ENCODE measurements around the gene ERI3.
A peak's percentile ranks its signal among the peaks of the same experiment; 100 is the strongest.

Gene ERI3

GRCh38 chr1:44251486-44251885 lies 103.6 kb downstream of the ERI3 start:
- DNase-seq (no peak), ATAC-seq (no peak)
- no peaks in the 10 kb centered on the region for H3K27me3 Mint-ChIP-seq

DNA sequence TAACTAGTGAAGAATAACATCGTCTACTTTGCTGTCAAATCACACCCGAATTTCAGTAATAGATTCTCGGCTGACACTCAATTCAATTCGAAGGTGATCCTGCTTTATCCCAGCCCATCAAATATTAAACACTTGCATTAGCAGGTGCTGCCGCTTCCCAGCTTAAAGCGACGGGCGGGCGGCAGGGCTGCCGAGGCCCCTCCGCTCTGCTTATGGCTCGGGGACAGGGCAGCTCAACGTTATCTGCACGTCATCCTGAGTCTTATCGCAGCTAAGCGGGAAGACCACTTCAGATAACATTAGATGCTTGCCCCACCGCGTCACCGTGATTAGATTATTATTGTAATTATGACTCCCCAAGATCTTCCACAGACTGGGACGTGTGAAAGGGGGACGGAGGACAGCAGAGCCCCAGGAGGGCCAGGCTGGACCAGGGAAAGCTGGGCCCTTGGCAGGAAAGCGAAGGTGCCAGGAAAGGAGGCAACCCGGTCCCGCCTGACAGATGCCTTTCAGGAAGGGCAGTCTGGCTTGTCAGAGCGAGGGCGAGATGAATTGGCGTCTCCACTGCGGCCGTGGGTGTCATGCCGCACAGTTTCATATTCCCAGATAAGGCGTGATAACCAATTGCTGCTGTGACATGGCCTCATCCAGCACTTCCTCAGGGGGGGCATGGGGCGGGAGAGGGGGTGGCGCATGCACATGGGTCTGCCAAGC lies 104.8 kb downstream of the ERI3 start:
- H3K27me3 Mint-ChIP-seq, result no peaks in the 10 kb centered on the region
- no peaks in the 10 kb centered on the region for H3K4me1 Mint-ChIP-seq
- no peaks in the 10 kb centered on the region for H3K9me3 Mint-ChIP-seq
- no peak overlapping the region for H3K4me3 Mint-ChIP-seq
- ATAC-seq (no peak), DNase-seq (no peak)
- H3K27ac Mint-ChIP-seq, result no peak overlapping the region

More at GRCh38 chr1:44251486-44251885, 103.6 kb downstream of the ERI3 start:
- H3K4me1 Mint-ChIP-seq, result no peaks in the 10 kb centered on the region
- H3K4me3 Mint-ChIP-seq, result no peak overlapping the region
- no peak overlapping the region for H3K27ac Mint-ChIP-seq
- no peaks in the 10 kb centered on the region for H3K9me3 Mint-ChIP-seq

DNA sequence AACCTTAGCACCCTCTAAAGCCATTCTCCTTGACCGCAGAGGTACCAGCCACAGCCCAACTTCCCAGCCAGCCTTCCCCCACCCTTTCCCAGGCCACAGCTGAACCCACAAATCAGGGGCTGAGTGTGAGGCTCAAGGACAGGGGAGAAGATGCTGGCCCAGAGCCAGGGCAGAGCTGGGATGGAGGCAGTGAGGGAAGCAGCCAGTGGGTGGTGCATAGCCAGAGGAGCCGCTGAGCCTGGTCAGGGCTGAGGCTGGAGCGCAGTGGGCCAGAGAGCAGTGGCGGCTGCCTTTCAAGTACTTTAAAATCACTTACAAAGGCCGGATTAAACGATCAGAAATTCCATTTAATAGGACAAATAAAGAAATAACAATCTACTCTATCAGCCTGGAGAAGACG lies 105.5 kb downstream of the ERI3 start:
- H3K4me1 Mint-ChIP-seq, result no peaks in the 10 kb centered on the region
- H3K9me3 Mint-ChIP-seq, result no peaks in the 10 kb centered on the region
- no peaks in the 10 kb centered on the region for H3K27me3 Mint-ChIP-seq
- no peak overlapping the region for H3K27ac Mint-ChIP-seq
- DNase-seq, result no peak
- no peak for ATAC-seq
- H3K4me3 Mint-ChIP-seq, result no peak overlapping the region

- Mint-ChIP-seq H3K9me3 (no peaks in the 10 kb centered on the region), H3K27ac (no peak overlapping the region), H3K4me3 (no peak overlapping the region), H3K4me1 (no peaks in the 10 kb centered on the region), H3K27me3 (no peaks in the 10 kb centered on the region)
- DNase-seq (no peak), ATAC-seq (no peak)
Measured at GRCh38 chr1:44246806-44247205, 108.3 kb downstream of the ERI3 start.

DNA sequence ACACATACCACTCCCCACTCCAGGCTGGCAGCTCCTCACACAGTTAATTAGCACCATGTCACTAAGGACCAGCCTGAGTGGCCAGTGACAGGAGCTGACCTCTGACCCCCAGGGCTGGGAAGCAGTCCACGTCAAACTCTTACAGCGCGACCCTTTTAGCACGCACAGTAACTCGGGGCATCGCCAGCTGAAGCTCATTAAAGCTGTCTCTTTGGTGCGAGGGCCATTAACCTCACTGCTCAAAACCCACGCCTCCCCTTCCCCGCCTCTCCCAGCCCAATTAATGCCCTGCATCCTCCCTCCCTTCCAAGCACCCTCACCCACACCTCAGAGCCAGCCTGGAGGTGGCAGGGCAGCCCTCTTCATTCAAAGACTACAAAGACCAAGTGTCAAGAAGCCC lies 110.1 kb downstream of the ERI3 start:
- Mint-ChIP-seq H3K27ac (peak overlapping the region in 1 of 2 donors; percentile 66), H3K4me3 (no peak overlapping the region), H3K9me3 (no peaks in the 10 kb centered on the region), H3K4me1 (no peaks in the 10 kb centered on the region), H3K27me3 (no peaks in the 10 kb centered on the region)
- DNase-seq (no peak), ATAC-seq (no peak)

DNA sequence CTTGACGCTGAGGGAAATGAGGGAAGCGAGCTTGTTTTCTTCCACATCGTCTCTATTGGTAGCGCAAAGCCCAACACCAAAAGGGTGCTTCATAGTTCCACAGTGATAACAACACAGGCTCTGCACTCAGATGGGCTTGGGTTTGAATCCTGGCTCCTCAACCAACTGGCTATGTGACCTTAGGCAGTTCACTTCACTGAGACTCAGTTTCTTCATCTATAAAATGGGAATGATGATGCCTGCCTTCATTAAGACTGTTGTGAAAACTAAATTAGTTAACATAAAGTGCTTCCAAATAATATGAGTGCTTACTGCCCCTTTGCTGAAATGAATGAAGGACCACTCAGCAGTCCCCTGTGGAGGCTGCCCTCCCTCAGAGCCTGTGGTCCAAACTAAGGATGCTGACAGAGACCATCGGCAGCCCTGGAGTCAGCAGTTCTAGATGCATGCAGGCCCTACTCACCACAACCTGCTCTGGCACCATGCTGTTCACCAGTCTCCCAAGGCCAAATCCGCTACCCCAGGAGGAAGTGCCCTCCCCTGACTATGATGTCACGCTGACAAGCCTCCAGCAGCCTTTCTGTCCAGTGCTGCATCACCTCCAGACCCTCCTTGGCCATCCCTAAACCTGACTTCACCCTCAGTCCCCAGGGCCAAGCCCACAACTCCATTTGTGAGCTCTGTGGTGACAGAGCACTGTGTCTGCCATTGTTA lies 111.1 kb downstream of the ERI3 start:
- Mint-ChIP-seq H3K4me3 (no peak overlapping the region), H3K4me1 (peaks cover 6% of the 10 kb centered on the region), H3K27me3 (no peaks in the 10 kb centered on the region), H3K9me3 (no peaks in the 10 kb centered on the region), H3K27ac (peak overlapping the region in 1 of 2 donors; percentile 84)
- DNase-seq, result no peak
- ATAC-seq, result no peak

DNA sequence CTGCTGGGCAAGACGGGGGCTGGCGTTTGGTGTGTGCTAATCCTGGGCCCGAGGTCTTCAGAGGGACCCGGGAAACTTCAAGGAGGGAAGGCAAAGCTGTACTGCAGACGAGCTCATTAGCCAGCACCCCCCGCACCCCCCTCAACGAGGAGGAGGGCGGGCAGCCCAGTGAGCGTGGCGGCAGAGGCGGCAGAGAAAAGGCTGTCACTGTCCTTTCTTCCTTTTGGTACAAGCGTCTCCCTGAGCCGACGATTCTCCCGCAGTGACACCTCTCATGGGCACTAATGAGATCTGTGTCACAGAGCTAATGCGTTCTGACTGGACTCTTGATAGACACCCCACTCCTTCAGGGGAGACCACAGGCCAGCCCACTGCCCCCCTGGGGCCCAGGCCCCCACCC lies 112.3 kb downstream of the ERI3 start:
- no peak for DNase-seq
- Mint-ChIP-seq H3K27me3 (no peaks in the 10 kb centered on the region), H3K4me3 (no peak overlapping the region), H3K9me3 (no peaks in the 10 kb centered on the region), H3K4me1 (peaks cover 14% of the 10 kb centered on the region), H3K27ac (no peak overlapping the region)
- ATAC-seq, result no peak

- DNase-seq (no peak), ATAC-seq (no peak)
- no peaks in the 10 kb centered on the region for H3K9me3 Mint-ChIP-seq
- H3K27me3 Mint-ChIP-seq, result no peaks in the 10 kb centered on the region
- H3K27ac Mint-ChIP-seq, result peak overlapping the region in 1 of 2 donors; percentile 9
- no peak overlapping the region for H3K4me3 Mint-ChIP-seq
- peaks cover 15% of the 10 kb centered on the region for H3K4me1 Mint-ChIP-seq
Measured at GRCh38 chr1:44240802-44241671, 114.0 kb downstream of the ERI3 start.

DNA sequence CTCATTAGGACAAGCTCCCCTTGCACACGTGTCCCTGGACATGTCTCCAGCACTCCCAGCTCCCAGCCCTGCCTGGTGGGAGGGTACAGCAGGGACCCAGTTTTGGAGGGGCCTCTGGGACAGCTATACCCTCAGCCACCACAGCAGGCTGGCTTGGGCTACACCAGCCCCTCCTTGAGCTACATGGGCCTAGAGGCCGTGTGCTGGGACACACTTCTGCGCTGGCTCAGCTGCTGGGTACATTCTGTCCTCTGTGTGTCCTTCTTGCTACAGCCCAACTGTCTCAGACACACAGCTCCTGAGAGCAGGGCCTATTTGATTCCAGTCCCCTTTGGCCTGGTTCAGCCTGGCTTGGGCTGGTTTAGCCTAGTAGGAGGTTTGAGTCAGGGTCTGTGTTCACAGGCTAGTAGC lies 115.1 kb downstream of the ERI3 start:
- no peak for DNase-seq
- H3K9me3 Mint-ChIP-seq, result no peaks in the 10 kb centered on the region
- no peak overlapping the region for H3K4me3 Mint-ChIP-seq
- ATAC-seq, result no peak
- peaks cover 15% of the 10 kb centered on the region for H3K4me1 Mint-ChIP-seq
- H3K27ac Mint-ChIP-seq, result no peak overlapping the region
- H3K27me3 Mint-ChIP-seq, result no peaks in the 10 kb centered on the region

DNA sequence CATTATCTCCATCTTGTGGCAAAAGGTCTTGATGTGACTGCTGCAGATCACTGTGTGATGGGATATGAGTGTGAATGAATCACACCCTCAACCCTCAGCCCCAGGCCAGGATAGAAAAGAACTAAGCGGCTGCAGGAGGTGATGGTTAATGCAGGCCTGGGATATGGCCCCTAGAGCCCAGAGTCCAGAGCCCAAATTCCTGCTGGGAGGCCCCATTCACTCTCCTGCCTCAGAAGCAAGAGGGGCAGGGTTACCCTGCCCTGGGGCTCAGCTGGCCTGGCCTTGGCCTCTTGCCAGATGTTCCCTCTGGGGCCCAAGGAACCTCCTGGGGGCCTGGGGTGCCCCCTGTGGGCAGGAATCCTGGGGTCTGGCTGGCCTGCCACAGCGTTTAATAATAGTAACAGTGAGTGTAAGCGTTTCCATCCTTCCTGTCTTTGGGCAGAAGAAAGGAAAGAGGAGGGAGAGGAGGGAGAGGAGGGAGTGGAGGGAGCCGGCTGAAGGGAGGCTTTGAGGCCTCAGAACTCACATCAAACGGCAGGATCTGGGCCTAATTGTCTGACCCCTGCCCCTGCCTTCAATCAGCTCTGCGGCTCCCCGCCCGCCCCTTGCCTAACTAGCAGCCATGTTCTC lies 115.6 kb downstream of the ERI3 start:
- Mint-ChIP-seq H3K4me3 (no peak overlapping the region), H3K9me3 (no peaks in the 10 kb centered on the region), H3K27me3 (no peaks in the 10 kb centered on the region), H3K4me1 (peaks cover 15% of the 10 kb centered on the region), H3K27ac (peak overlapping the region in 1 of 2 donors; percentile 1)
- no peak for ATAC-seq
- no peak for DNase-seq

DNA sequence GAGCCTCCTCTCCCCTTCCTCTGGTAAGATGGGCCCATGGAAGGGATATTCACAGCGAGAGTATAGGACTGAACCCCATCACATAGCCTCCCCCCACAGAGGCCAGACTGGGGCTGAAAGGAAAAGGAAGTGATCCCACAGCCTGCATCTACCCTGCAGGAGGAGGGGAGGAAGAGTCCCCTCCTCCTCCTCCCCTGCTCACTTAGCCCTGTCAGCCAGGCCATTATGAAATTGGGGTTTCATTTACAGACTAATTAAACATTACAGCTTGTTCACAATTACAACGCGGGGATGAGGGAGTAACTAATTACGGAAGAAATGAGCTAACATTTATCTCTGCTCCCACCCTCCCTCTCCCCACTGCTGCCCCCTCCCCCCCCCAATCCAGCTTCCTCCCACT lies 116.4 kb downstream of the ERI3 start:
- no peak for ATAC-seq
- Mint-ChIP-seq H3K4me3 (no peak overlapping the region), H3K9me3 (no peaks in the 10 kb centered on the region), H3K27ac (peak overlapping the region in 1 of 2 donors; percentile 13), H3K27me3 (no peaks in the 10 kb centered on the region), H3K4me1 (peaks cover 15% of the 10 kb centered on the region)
- no peak for DNase-seq

GRCh38 chr1:44237721-44238457 lies 117.2 kb downstream of the ERI3 start:
- Mint-ChIP-seq H3K27me3 (no peaks in the 10 kb centered on the region), H3K4me3 (peak overlapping the region in 1 of 2 donors; percentile 4), H3K9me3 (no peaks in the 10 kb centered on the region), H3K27ac (peak overlapping the region in 1 of 2 donors; percentile 74), H3K4me1 (peaks cover 15% of the 10 kb centered on the region)
- DNase-seq, result peak; percentile 53 to 57
- ATAC-seq, result peak; percentile 87

GRCh38 chr1:44236490-44237272 lies 118.4 kb downstream of the ERI3 start:
- DNase-seq (no peak), ATAC-seq (no peak)
- no peak overlapping the region for H3K4me3 Mint-ChIP-seq
- no peaks in the 10 kb centered on the region for H3K9me3 Mint-ChIP-seq
- no peaks in the 10 kb centered on the region for H3K27me3 Mint-ChIP-seq
- peaks cover 15% of the 10 kb centered on the region for H3K4me1 Mint-ChIP-seq
- no peak overlapping the region for H3K27ac Mint-ChIP-seq

DNA sequence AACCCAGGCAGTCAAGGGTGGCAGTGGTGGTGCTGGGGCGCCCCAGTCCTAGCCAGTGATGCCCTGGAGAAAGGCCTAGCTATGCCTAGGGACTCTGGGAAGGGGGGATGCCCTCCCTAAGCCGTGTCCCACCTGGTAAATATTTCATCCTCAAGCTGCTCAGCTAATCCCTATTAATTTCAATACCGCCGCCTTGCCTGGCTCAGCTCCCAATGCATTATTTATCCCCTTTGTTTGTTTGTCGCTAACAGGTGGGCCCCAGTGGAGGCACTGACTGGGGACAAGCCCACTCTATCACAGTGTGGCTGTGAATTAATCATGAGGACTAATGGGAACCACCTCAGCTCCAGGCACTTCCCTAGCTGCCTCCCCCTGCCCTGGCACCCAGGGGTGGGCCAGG lies 119.2 kb downstream of the ERI3 start:
- Mint-ChIP-seq H3K4me1 (peaks cover 15% of the 10 kb centered on the region), H3K27me3 (no peaks in the 10 kb centered on the region), H3K27ac (no peak overlapping the region), H3K4me3 (no peak overlapping the region), H3K9me3 (no peaks in the 10 kb centered on the region)
- DNase-seq (no peak), ATAC-seq (no peak)

All from stimulated activated naive CD8-positive, alpha-beta T cell treated with anti-CD3 and anti-CD28 coated beads, Interleukin-15, amount 100 ng/mL, for 72 hours (primary cell).